Left lung (tissue), 10 donors: ENCODE measurements around the gene C1orf94. TPM values are rescaled to one million over a fixed set of nuclear protein-coding genes. Genes with fewer than 3 reads are reported as not detected.
A peak's percentile ranks its signal among the peaks of the same experiment; 100 is the strongest.

Source experiments
- ATAC-seq: fragments of 200-7000 bp; cut with Tn5 transposase; one replicate; pipeline ENCODE4 v1.9.1; 2020; ENCODE audit warnings: moderate library complexity
- DNase-seq, 4 donors: peaks; one replicate each; pipeline ENCODE4 v3.0.0-alpha.2; 2013 to 2020
- H3K27ac ChIP-seq, 2 donors: fragments of 200-600 bp; sonication (generic) in 1 of 2; one replicate each; pipeline versions ENCODE4 v1.5.0 to v1.8.0; 2020 to 2021
- H3K27me3 ChIP-seq, 2 donors: fragments of 200-600 bp; sonication (generic) in 1 of 2; one replicate each; pipeline versions ENCODE4 v1.5.0 to v1.8.0; 2020 to 2021
- H3K36me3 ChIP-seq, 2 donors: fragments of 200-600 bp; sonication (generic) in 1 of 2; one replicate each; pipeline versions ENCODE4 v1.5.0 to v1.8.0; 2020 to 2021
- H3K4me1 ChIP-seq, 2 donors: fragments of 200-600 bp; one replicate each; pipeline ENCODE4 v1.8.0; 2021
- H3K4me3 ChIP-seq, 2 donors: fragments of 200-600 bp; sonication (generic) in 1 of 2; one replicate each; pipeline versions ENCODE4 v1.5.0 to v1.8.0; 2020 to 2021; ENCODE audit warnings: mild to moderate bottlenecking in 1 of 2
- H3K9me3 ChIP-seq, 2 donors: fragments of 200-600 bp; sonication (generic) in 1 of 2; one replicate each; pipeline versions ENCODE4 v1.5.0 to v1.8.0; 2020 to 2021
- CTCF ChIP-seq, 2 donors: fragments of 200-600 bp; sonication (generic) in 1 of 2; IDR thresholded peaks; one replicate each; pipeline versions ENCODE4 v1.5.0 to v1.8.0; 2021; ENCODE audit warnings: antibody characterized with exemption in 2 of 2
- intact Hi-C, 2 donors: fragments of 100-400 bp; cut with DNase I; formaldehyde crosslinking; loops; one replicate each; pipeline versions ENCODE4 v1.11.2 to v1.14.2; 2022
- polyA plus RNA-seq, 6 donors: library from polyadenylated mRNA; unstranded; fragments of 120-200 nt; gene quantifications; one replicate each; pipeline ENCODE4 v1.2.1, GENCODE V29; 2013; ENCODE audit not compliant: insufficient read length in 6 of 6
- total RNA-seq, 2 donors: library from RNA; stranded (reverse); fragmentation: NEBNext Ultra II Directional; extraction: Animal tissue kit (Norgen Biotek cat#: 25700); gene quantifications; one replicate each; pipeline ENCODE4 v1.2.1, GENCODE V29; 2021
- donor health status: DM: no; HTN: yes; CAD: no.
- donor health status: DM: no; HTN: no; CAD: no.

Gene C1orf94
- total and polyA plus RNA-seq, 8 donors: not detected

- Histone ChIP-seq H3K9me3 (peaks cover 0 to 15% of the 10 kb centered on the region in 2 donors), H3K27ac (no peak overlapping the region), H3K27me3 (peaks cover 0 to 20% of the 10 kb centered on the region in 2 donors), H3K4me1 (no peaks in the 10 kb centered on the region), H3K4me3 (no peak overlapping the region), H3K36me3 (no peaks in the 10 kb centered on the region)
- DNase-seq: no peak
- no peak for TF ChIP-seq CTCF (IDR thresholded peaks at IDR 0.05)
- intact Hi-C loops: no loop called here
- ATAC-seq: no peak
Measured at GRCh38 chr1:34190692-34191091, 14.0 kb downstream of the C1orf94 start.

- no peaks in the 10 kb centered on the region for H3K4me1 ChIP-seq
- H3K36me3 ChIP-seq: no peaks in the 10 kb centered on the region
- DNase-seq (no peak), ATAC-seq (no peak)
- H3K4me3 ChIP-seq: no peak overlapping the region
- no peak for TF ChIP-seq CTCF (IDR thresholded peaks at IDR 0.05)
- no peak overlapping the region for H3K27ac ChIP-seq
- peaks cover 0 to 20% of the 10 kb centered on the region in 2 donors for H3K27me3 ChIP-seq
- peaks cover 0 to 15% of the 10 kb centered on the region in 2 donors for H3K9me3 ChIP-seq
- intact Hi-C loops: no loop called here
Measured at GRCh38 chr1:34192621-34193020, 15.9 kb downstream of the C1orf94 start.

- no peaks in the 10 kb centered on the region for H3K9me3 ChIP-seq
- intact Hi-C loops: no loop called here
- no peak overlapping the region for H3K4me3 ChIP-seq
- no peak for TF ChIP-seq CTCF (IDR thresholded peaks at IDR 0.05)
- H3K27ac ChIP-seq: no peak overlapping the region
- no peak for DNase-seq
- ATAC-seq: peak; percentile 59
- H3K27me3 ChIP-seq: no peaks in the 10 kb centered on the region
- H3K4me1 ChIP-seq: no peaks in the 10 kb centered on the region
- H3K36me3 ChIP-seq: no peaks in the 10 kb centered on the region
Measured at GRCh38 chr1:34199927-34200326, 23.2 kb downstream of the C1orf94 start.

- H3K36me3 ChIP-seq: no peaks in the 10 kb centered on the region
- no peak for DNase-seq
- peaks cover 0 to 32% of the 10 kb centered on the region in 2 donors for H3K27me3 ChIP-seq
- H3K9me3 ChIP-seq: no peaks in the 10 kb centered on the region
- no peak for ATAC-seq
- intact Hi-C loops: no loop called here
- H3K4me1 ChIP-seq: no peaks in the 10 kb centered on the region
- no peak overlapping the region for H3K4me3 ChIP-seq
- no peak for TF ChIP-seq CTCF (IDR thresholded peaks at IDR 0.05)
- no peak overlapping the region for H3K27ac ChIP-seq
Measured at GRCh38 chr1:34212673-34213072, 36.0 kb downstream of the C1orf94 start.

GRCh38 chr1:34213956-34214355, 37.2 kb downstream of the C1orf94 start:
- no peak for ATAC-seq
- intact Hi-C loops: no loop called here
- H3K4me3 ChIP-seq: no peak overlapping the region
- DNase-seq: no peak
- peaks cover 0 to 32% of the 10 kb centered on the region in 2 donors for H3K27me3 ChIP-seq
- H3K4me1 ChIP-seq: no peaks in the 10 kb centered on the region
- no peak for TF ChIP-seq CTCF (IDR thresholded peaks at IDR 0.05)
- no peak overlapping the region for H3K27ac ChIP-seq
- no peaks in the 10 kb centered on the region for H3K9me3 ChIP-seq
- no peaks in the 10 kb centered on the region for H3K36me3 ChIP-seq
